Endothelial cell of hepatic sinusoid (primary cell): ENCODE data around the gene TRIM14.
"Not testable (repeated sequence)": the region's sequence is repeated elsewhere in the genome, so short reads cannot be mapped to it uniquely, and the experiment has no call there.

Experiments
- in situ Hi-C: cut with HindIII; loops from 2 replicates; pipeline ENCODE4 v1.10.0; 2017; ENCODE audit warnings: low sequenced_read_pairs

Gene TRIM14

DNA sequence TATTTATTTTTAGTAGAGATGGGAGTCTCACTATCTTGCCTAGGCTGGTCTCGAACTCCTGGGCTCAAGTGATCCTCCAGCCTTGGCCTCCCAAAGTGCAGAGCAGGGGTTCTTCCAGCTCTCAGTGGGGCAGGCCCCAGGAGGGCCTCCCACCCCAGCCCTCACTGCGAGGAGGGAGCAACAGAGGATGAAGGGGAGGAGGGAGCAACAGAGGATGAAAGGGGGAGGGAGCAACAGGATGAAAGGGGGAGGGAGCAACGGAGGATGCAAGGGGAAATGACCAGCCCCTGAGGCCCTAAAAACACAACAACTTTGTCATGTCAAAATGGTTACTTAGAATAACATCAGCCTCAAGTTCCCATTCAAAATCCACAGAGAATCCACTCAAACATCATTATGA lies 10.0 kb downstream of the TRIM14 start:
- in situ Hi-C loops = no loop called here

DNA sequence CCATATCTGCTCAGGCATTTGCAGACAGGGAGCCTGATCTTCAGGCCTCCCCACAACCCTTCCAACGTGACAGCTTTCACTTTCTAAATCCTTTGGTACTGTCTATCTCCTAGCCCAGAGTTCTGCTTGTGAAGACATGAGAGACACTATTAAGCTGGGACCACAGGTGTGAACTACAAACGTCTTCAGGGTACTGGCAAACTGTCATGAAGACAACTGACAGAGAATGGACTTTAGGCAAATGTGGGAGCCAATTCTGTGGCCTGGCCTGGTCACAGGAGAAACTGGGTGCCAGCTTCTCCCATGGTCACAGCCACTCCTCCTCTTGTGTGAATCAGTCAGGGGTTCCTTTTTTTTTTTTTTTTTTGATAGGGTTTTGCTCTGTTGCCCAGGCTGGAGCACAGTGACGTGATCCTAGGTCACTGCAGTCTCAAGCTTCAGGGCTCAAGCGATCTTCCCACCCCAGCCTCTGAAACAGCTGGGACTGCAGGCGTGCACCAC lies 10.4 kb downstream of the TRIM14 start:
- in situ Hi-C loops = no loop called here

DNA sequence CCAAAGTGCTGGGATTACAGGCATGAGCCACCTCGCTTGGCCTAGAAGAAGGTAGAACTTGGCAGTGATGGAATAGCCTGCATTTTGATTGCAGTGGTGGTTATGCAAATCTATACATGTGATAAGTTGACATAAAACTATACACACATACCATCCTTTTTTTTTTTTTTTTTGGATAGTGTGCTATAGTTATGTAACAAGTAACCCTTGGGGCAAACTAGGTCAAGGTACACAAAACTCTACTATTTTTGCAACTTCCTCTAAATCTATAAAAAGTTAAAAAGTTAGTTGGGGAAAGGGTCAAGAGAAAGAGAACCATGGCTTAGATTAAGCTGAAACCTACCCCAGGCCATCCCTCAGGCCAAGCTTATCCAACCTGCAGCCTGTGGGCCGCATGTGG lies 11.1 kb downstream of the TRIM14 start:
- in situ Hi-C loops = no loop called here

DNA sequence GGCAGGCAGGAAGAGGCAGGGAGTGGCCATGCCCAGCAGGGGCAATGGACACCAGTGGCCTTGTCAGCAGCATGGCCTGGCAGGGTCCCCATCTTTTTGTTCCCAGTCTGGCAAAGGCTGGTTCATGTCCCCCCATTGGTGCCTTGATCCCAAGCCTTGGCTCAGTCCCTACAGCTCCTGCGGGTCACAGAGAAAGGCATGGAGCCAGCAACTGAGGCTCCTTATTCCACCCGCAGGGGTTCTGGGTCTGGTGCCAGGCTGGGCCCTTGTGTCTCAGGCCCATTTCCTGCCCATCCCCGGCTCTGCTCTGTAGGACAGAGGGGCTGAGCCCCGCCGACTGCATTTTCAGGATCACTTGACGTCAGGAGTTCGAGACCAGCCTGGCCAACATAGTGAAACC lies 14.0 kb downstream of the TRIM14 start:
- in situ Hi-C loops = no loop called here

DNA sequence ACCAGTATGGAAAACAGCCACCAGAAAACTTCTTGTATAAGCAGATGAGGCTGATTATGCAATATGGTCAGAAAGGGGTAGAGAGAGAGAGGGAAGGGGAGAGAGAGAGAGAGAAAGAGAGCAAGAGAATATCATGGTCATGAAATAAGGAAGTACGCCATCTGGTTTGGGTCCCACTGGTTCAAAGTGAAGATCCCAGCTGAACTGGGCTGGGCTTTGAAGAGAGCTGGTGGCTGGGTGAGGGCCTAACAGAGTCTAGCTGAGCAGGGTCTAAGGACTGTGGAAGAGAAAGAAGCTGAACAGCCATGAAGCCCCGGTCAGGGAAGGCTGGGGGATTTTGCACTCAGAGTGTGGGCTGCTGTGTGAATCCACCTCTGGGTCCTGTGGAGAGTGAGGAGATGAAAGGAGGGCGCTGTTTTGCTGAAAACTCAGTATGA lies 14.6 kb downstream of the TRIM14 start:
- in situ Hi-C loops = loop anchor here (5.0 kb wide), 2 partner anchors 82 to 178 kb away; no protein-coding TSS in a partner anchor

DNA sequence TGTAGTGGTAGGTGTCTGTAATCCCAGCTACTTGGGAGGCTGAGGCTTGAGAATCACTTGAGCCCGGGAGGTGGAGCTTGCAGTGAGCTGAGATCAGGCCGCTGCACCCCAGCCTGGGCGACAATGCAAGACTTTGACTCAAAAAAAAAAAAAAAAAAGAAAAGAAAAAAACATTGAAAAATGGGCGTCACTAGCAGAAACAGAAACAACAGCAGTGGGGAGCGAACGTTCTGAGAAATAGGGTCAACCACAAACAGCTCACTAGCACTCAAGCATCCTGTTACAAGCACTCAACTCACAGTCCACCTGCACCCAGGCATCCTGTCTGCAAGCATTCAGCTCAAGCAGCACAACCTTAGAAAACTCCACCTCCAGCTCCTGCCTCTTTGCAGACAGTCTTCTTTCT lies 17.2 kb downstream of the TRIM14 start:
- in situ Hi-C loops = loop anchor here (5.0 kb wide), 2 partner anchors 80 to 180 kb away; no protein-coding TSS in a partner anchor

DNA sequence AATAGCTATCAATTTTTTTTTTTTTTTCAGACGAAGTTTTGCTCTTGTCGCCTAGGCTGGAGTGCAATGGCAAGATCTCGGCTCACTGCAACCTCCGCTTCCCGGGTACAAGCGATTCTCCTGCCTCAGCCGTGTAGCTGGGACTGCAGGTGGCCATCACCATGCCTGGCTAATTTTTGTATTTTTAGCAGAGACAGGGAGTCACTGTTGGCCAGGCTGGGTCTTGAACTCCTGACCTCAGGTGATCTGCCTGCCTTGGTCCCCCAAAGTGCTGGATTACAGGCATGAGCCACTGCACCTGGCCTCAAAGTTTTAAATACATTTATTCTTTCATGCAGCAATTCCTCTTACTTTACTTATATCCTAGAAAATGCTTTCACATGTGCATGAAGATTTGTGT lies 17.6 kb downstream of the TRIM14 start:
- in situ Hi-C loops = loop anchor here (5.0 kb wide), 2 partner anchors 79 to 181 kb away; no protein-coding TSS in a partner anchor

DNA sequence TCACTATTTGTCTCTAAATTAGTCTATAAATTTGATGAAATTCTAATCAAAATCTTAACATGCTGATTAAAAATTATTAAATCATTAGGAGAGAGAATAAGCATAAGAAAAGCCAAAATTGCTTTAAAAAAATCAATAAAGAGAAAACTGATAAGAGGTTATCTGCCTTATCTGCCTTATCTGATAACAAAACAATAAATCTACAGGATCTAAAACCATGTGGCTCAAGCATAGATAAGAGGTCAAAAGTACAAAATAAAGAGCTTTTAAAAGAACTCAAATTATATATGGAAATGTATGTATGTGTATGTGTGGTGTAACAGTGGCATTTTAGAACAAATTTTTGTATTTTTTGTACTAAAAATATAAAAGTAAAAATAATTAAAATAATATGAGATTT lies 18.6 kb downstream of the TRIM14 start:
- in situ Hi-C loops = loop anchor here (5.0 kb wide), 2 partner anchors 78 to 182 kb away; no protein-coding TSS in a partner anchor

DNA sequence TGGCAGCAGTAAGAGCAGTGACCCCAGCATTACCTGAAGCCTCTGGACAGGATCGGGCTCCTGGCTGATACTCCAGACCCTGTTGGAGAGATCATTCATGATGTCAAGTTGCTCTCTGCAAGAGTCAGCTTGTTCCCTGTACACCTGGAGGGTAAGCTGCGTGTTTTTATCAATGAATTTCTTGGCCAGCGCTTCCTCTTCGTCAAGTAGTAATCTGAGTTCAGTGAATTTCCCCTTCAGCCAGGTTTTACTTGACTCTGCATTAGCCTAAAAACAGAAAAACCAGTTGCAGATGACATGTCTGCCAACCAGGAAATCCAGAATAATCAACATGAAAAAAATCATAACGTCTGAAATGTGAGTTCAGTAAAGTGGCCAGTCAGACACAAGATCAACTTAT lies 19.1 kb downstream of the TRIM14 start:
- in situ Hi-C loops = loop anchor here (5.0 kb wide), 2 partner anchors 78 to 182 kb away; no protein-coding TSS in a partner anchor

DNA sequence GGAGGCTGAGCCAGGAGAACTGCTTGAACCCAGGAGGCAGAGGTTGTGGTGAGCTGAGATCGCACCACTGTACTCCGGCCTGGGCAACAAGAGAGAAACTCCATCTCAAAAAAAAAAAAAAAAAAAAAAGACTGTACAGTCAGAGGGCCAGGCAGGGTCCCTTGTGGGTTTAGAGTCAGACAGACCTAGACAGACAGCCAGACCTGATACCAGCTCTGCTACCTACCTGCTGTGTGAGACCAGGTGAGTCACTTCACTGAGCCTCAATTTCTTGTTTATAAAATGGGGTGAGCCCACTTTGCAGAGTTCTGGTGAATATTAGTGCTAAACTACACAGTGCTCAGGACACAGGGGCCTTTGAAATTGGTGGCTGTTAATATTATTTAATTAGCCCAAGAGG lies 19.7 kb downstream of the TRIM14 start:
- in situ Hi-C loops = no loop called here

DNA sequence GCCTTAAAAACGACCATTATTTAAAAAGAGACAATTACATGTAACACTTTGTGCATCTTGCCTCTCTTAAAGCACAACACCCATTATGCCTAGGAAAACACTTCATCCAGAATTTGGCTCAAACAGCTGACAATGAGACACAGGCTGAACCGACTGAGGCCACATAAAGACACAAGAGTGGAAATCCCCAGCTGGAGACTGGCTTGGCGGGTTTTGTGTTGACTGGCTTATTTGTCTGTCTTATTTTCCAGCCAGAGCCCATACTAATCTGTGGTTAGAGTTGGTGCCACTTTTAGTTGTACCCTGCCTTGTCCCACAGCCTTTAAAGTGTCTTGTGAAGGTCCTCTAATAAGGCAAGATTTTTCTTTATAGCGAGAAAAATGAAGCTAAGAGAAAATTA lies 21.2 kb downstream of the TRIM14 start:
- in situ Hi-C loops = no loop called here

DNA sequence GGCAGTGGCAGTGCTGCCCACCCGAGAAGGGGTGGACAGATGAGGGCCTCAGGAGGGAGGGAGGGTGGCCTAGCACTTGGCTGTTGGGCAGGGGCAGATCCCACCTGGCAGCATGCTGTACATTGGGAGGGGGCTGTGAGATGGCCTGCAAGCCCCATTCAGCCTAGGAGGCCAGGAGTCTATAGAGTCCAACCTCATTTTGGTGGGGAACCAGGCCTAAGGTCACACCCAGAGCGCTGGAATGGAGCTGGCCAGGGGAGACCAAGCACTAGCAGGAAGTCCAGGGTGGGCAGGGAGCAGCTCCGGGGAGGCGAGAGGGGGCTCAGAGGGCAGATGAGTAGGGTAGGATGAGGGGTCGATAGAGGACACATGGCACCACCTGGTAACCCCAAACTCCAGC lies 22.9 kb downstream of the TRIM14 start:
- in situ Hi-C loops = no loop called here

DNA sequence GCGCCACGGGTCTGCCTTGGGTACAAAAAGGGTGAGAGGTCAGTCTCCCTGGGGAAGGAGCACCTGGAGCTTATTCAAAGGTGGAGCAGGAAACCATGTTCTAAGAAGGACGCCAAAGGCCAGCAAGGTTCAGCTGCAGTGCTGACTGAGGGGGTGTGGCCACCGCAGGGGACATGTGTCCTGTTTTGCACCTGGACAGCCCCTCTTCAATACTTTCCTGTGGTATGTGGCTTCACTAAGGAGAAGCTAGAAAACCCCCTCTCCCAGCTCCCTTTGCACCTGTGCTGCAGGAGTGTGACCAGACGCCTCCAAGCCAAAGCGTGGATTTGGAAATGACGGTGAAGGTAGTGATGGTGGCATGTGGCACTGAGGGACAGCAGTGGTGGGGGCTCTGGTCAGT lies 23.6 kb downstream of the TRIM14 start:
- in situ Hi-C loops = no loop called here

DNA sequence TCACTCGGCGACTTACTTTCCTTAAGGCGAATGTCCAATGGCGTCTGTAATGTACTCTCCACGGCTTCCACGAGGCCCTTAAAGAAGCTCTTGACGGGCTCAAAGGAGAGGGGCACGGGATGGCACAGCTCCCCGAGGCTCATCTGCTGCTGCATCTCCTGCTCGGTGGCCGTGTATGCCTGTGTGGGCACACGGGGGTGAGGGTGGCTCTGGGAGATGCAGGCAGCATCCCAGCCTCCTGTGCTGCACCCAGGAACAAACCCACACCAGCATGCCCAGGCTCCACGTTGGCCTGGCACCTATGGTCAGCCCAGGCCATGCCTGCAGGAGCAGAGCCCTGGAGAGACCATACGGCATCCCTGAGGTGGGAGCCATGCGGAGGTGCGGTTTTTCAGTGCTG lies 24.2 kb downstream of the TRIM14 start:
- in situ Hi-C loops = no loop called here

DNA sequence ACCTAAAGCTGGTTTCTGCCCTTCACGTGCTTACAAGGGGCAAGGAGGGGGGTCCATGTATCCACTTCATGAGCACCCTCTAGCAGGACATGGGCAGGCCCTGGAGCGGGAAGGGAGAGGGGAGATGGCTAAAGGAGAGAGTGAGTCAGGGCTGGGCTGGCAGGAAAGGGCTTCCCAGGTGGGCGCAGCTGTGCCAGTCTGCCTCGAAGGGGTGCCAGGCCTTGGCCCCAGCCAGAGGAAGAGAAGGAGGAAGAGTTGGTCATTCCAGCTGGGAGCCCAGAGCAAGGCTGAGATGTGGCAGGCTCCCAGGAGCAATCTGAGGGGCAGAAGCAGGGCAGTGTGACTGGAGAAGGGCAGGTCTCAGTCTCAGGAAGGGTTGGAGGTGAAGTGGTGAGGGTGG lies 24.7 kb downstream of the TRIM14 start:
- in situ Hi-C loops = no loop called here

DNA sequence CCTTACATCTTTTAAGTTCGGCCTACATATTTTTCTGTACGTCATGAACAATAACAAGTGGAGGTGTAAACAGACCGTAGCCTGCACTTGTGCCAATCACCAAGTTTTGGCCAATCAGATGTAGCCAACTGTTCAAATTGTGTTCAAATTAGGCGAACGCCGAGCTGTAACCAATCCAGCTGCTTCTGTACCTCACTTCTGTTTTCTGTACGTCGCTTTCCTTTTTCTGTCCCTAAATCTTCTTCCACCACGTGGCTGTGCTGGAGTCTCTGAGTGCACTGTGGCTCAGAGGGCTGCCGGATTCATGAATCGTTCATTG lies 26.4 kb downstream of the TRIM14 start:
- in situ Hi-C loops = no loop called here

DNA sequence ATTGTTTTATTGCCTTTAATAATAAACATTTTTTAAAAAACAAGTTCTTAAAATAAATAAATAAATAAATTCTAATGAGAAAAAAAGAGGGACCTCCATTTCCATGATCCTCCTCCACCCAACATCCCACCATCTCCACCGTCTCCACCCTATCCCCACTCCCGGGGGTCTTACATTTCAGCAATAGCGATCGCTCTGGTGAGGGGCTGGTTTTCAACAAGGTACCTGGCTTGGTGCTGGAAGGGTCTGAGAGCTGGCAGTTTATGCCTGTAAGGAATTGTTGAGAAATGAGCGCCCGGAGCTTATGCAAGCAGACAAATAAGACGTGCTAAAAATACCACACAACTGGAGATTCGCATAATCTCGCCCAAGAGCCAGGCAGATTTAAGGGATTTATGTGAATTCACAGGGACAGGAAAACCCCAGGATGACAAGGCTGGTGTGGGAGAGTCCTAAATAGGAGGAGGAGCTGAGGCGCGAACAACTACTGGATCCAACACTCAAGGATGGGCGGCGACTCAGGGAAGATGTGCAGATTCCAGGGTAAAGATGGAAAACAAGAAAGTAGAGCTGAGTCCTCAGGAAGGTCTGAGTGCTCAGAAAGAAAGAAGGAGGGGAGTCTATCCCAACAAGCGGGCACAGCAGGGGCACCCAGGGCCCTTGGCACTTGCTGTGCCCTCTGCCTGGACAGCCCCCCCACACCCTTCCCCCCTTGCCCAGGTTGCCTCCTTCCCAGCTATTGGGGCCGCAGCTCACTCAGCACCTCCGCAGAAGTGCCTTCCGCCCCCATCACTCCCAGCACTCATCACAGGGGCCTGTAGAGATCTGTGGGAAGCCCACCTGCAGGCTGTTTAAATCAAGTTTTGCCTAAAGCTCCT lies 27.0 kb downstream of the TRIM14 start:
- in situ Hi-C loops = no loop called here

DNA sequence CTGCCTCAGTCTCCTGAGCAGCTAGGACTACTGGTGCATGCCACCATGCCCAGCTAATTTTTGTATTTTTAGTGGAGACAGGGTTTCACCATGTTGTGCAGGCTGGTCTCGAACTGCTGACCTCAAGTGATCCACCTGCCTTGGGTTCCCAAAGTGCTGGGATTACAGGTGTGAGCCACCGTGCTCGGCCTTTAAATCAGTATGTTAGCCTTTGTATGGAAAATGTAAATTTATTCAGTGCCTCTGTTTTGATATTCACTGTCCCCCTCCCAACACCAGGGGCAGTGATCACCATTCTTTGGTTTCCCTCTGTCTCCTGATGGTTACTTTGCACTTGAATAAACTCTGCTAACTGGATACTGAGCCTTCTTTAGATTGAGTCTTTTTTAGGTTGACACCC lies 28.3 kb downstream of the TRIM14 start:
- in situ Hi-C loops = not testable (repeated sequence)

DNA sequence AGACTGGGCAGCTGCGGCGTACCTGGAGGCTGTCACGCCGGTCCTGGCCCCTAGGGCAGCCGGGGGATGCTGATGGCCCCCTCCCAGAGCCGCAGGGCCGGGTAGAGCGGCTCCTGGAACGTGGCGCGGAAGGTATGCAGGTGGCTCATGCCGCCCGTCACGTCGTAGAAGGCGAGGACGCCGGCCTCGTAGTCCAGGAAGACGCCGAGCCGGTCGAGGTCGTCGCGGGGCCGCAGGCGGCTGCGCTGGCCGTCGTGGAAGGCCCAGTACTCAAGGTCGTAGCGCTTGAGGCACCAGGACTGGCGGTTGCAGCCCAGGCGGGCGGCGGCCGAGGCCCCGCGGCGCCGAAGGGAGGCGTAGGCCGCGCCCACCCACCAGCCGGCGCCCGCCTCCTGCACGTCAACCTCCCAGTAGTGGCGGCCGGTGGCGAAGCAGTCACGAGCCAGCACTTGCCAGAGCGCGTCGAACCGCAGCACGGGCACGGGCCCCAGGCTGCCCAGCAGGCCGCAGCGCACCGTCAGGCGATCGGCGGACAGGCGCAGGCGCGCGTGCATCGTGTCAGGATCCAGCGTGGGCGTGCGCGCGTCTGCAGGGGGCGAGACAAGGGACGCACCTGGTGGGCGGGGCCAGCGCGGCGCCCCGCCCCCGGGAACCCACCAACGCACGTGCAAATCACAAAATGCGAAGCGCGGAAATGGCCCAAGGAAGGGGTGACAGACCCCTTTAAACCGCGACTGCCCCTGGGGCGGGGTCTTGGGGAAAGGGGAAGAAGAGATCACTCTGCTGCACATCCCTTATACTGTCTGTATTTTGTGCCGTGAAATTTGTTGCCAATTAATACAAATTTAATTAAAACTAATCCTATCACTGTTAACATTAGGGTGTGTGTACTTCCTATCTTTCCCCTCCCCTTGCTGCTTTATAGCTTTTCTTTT lies 31.3 kb downstream of the TRIM14 start:
- in situ Hi-C loops = no loop called here

DNA sequence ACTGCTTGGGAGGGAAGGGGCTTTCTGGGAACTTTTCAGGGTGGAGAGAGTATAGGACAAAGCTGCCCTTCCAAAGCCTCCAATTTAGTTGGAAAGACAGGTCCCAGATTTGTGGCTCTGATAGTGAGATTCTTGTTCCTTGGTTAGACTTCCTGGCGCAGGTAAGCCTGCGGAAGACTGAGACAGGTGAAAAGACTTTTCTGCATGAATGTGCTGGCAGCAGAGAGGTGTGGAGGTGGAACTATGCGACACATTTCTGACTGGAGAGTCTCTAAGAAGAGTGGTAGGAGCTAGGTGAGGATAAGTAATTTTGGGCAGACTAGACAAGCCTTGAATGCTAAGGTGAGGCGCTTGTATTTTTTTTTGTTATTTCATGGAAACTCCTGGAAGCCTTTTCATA lies 32.6 kb downstream of the TRIM14 start:
- in situ Hi-C loops = no loop called here

DNA sequence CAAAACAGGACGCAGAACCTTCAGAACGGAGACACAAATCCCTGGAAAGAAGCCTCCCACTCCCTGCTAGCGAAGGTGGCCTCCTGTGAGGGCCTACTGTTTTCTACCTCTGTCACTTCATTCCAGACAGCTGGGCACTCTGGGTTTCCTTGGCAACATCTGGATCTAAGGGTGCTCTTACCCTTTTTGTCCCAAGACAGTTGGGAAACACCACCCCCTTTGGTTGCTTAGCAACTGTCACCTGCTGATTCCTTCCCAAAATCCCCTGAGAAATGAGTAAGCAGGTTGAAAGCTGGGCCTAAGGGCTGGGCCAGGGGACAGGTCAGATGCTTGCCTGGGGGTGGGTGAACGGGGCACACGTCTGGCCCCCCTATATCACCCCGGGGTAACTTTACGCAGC lies 33.1 kb downstream of the TRIM14 start:
- in situ Hi-C loops = no loop called here
